GM18868 (cell line): ENCODE data around the gene TNC.
A peak's percentile ranks its signal among the peaks of the same experiment; 100 is the strongest.

Source experiments
- ATAC-seq: cut with Tn5 transposase; IDR thresholded peaks from one replicate; pipeline ENCODE4 v1.9.1; 2021; ENCODE audit warnings: mild to moderate bottlenecking, moderate library complexity; ENCODE audit not compliant: unreplicated experiment

TNC gene

GRCh38 chr9:115015018-115015635, 102.8 kb downstream of the TNC start:
- ATAC-seq: no peak

GRCh38 chr9:115014438-115014837, 103.5 kb downstream of the TNC start:
- ATAC-seq: no peak

- peak; percentile 73 for ATAC-seq
Observed at GRCh38 chr9:115013998-115014397, 104.0 kb downstream of the TNC start.

GRCh38 chr9:115012486-115012885, 105.5 kb downstream of the TNC start:
- ATAC-seq: no peak

GRCh38 chr9:115010874-115011273, 107.1 kb downstream of the TNC start:
- no peak for ATAC-seq

GRCh38 chr9:115008536-115009270, 109.3 kb downstream of the TNC start:
- ATAC-seq: no peak

GRCh38 chr9:115006660-115007059, 111.3 kb downstream of the TNC start:
- ATAC-seq: no peak

- no peak for ATAC-seq
Observed at GRCh38 chr9:115005322-115005721, 112.6 kb downstream of the TNC start.

GRCh38 chr9:115004545-115004944, 113.4 kb downstream of the TNC start:
- no peak for ATAC-seq

GRCh38 chr9:115002371-115003120, 115.4 kb downstream of the TNC start:
- ATAC-seq: no peak

- ATAC-seq: no peak
Observed at GRCh38 chr9:115000217-115000639, 117.7 kb downstream of the TNC start.

GRCh38 chr9:114998326-114998725, 119.6 kb downstream of the TNC start:
- ATAC-seq: no peak

- no peak for ATAC-seq
Observed at GRCh38 chr9:114995681-114996221, 122.2 kb downstream of the TNC start.

GRCh38 chr9:114994768-114995167, 123.2 kb downstream of the TNC start:
- no peak for ATAC-seq

- ATAC-seq: no peak
Observed at GRCh38 chr9:114991861-114992260, 126.1 kb downstream of the TNC start.

- no peak for ATAC-seq
Observed at GRCh38 chr9:114990901-114991300, 127.1 kb downstream of the TNC start.

GRCh38 chr9:114989600-114990410, 128.2 kb downstream of the TNC start:
- ATAC-seq: peak; percentile 69

GRCh38 chr9:114988962-114989599, 128.9 kb downstream of the TNC start:
- ATAC-seq: peak; percentile 63

GRCh38 chr9:114987116-114987515, 130.8 kb downstream of the TNC start:
- ATAC-seq: no peak

GRCh38 chr9:114985959-114986501, 131.9 kb downstream of the TNC start:
- no peak for ATAC-seq
